Measurements from ENCODE around the gene MIEF2.

GRCh38 chr17:18256776-18257175, 3.7 kb upstream of the MIEF2 start:
- TF ChIP-seq EP300 (IDR thresholded peaks at IDR 0.05) = no peak
- no peak for TF ChIP-seq POLR2A (IDR thresholded peaks at IDR 0.05; ENCODE audit: low read length)
- no peak for TF ChIP-seq ZNF302 (CRISPR knock-in tag; IDR thresholded peaks at IDR 0.05)
- no peak for TF ChIP-seq CTCF (IDR thresholded peaks at IDR 0.05)
- no peak for TF ChIP-seq MAZ (IDR thresholded peaks at IDR 0.05; ENCODE audit: borderline replicate concordance, low read depth, low read length)
- TF ChIP-seq CHD2 (IDR thresholded peaks at IDR 0.05; ENCODE audit: low read length, partially characterized antibody) = no peak
- TF ChIP-seq RFX5 (IDR thresholded peaks at IDR 0.05) = no peak
- no peak for TF ChIP-seq CEBPB (IDR thresholded peaks at IDR 0.05)

Data from A549 (cell line).